ENCODE measurements around the gene PRKCQ.

Gene PRKCQ

DNA sequence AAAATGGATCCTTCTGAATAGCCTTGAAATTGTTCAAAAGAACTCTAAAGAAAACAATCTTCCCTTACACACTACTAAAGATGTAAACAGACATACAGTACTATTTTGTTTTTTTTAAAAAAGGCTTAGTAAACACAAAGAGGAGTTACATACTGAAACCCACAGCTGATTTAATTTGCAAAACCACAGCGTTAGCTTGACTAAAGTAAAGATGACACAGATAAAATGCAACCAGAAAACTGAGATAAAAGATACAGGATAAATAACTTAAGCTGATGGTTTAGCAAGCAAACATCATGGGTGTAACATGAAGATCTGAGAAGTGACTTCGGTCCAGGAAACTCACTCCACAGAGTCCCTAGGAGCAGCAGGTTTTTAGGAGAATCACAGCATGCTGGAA is 21.8 kb downstream of the PRKCQ start:
- H3K23ac ChIP-seq (ENCODE audit: low read depth, low read length, poor library complexity), result no peak overlapping the region
- H3K9me3 ChIP-seq (replicated peaks in 1 of 2; ENCODE audit: control insufficient read depth in 2 of 2, insufficient read depth in 1 of 2, low read depth in 1 of 2, low read length in 2 of 2), result no peaks in the 10 kb centered on the region
- no peak overlapping the region for H2AK5ac ChIP-seq (ENCODE audit: low read depth, low read length)
- no CpG with 5 or more reads among the region's 2 CpGs for WGBS, 2 donors (ENCODE audit: extremely low coverage in 2 of 2, insufficient read length in 2 of 2, insufficient replicate concordance in 1 of 2)
- no peak overlapping the region for H2BK12ac ChIP-seq (ENCODE audit: low read length)
- H3K4me2 ChIP-seq (ENCODE audit: insufficient read depth, low read length, poor library complexity, severe bottlenecking), result no peak overlapping the region
- no peaks in the 10 kb centered on the region for H3K79me1 ChIP-seq (ENCODE audit: low read depth, low read length)
- no peak overlapping the region for H4K8ac ChIP-seq (ENCODE audit: low read depth, low read length)
- H3K18ac ChIP-seq (ENCODE audit: low read length), result no peak overlapping the region
- H2AFZ ChIP-seq (ENCODE audit: low read length), result no peak overlapping the region
- peaks cover 0 to 3% of the 10 kb centered on the region in 2 donors for H3K4me1 ChIP-seq (ENCODE audit: control insufficient read depth in 2 of 2, insufficient read depth in 1 of 2, low read depth in 1 of 2, low read length in 2 of 2)
- no peak overlapping the region for H2BK5ac ChIP-seq (ENCODE audit: low read length)
- no peak overlapping the region for H3K27ac ChIP-seq (replicated peaks; ENCODE audit: low read length)
- H3K27me3 ChIP-seq (ENCODE audit: control insufficient read depth in 3 of 3, insufficient read depth in 3 of 3, low read depth in 1 of 3, low read length in 3 of 3), result peaks cover 0 to 2% (median 0%) of the 10 kb centered on the region in 3 experiments
- H3K4me3 ChIP-seq (ENCODE audit: low read length in 2 of 2), result no peak overlapping the region
- DNase-seq (ENCODE audit: low spot score), result no peak
- H2BK120ac ChIP-seq (ENCODE audit: low read depth, low read length), result no peak overlapping the region
- no peak overlapping the region for H3K4ac ChIP-seq (ENCODE audit: low read length)
- H4K91ac ChIP-seq (ENCODE audit: low read depth, low read length, poor library complexity), result no peak overlapping the region
- H3K36me3 ChIP-seq (replicated peaks in 1 of 2; ENCODE audit: control insufficient read depth in 2 of 2, insufficient read depth in 2 of 2, low read length in 2 of 2), result no peaks in the 10 kb centered on the region
- H3K14ac ChIP-seq (ENCODE audit: low read length), result no peak overlapping the region
- H3K9ac ChIP-seq (ENCODE audit: low read depth, low read length, poor library complexity), result no peak overlapping the region
- no peak overlapping the region for H2BK15ac ChIP-seq (ENCODE audit: low read length)

DNA sequence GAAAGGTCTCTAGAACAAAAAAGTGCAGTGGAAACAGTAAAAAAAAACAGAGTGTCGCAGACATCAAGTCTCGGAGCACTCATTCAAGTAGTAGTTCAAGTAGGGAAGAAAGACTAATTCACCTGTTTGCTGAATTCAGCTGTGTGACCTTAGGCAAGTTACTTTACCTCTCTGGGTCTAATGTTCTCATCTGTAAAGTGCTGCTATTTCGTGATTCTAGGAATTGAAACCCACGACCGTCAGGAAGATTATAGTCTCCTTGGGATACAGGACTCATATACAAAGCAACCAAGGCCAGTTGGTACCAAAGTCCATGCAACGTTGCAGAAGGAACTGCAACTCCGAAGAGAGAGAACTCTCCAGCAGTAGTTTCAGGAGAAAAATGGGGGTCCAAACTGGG is 26.1 kb downstream of the PRKCQ start:
- WGBS, 2 donors (ENCODE audit: extremely low coverage in 2 of 2, insufficient read length in 2 of 2, insufficient replicate concordance in 1 of 2), result no CpG with 5 or more reads among the region's 7 CpGs
- Histone ChIP-seq H3K4me3 (ENCODE audit: low read length in 2 of 2) (no peak overlapping the region), H3K36me3 (replicated peaks in 1 of 2; ENCODE audit: control insufficient read depth in 2 of 2, insufficient read depth in 2 of 2, low read length in 2 of 2) (no peaks in the 10 kb centered on the region), H3K27ac (replicated peaks; ENCODE audit: low read length) (no peak overlapping the region), H2AK5ac (ENCODE audit: low read depth, low read length) (no peak overlapping the region), H3K4ac (ENCODE audit: low read length) (no peak overlapping the region), H2BK12ac (ENCODE audit: low read length) (no peak overlapping the region), H4K8ac (ENCODE audit: low read depth, low read length) (no peak overlapping the region), H3K27me3 (ENCODE audit: control insufficient read depth in 3 of 3, insufficient read depth in 3 of 3, low read depth in 1 of 3, low read length in 3 of 3) (no peaks in the 10 kb centered on the region), H3K79me1 (ENCODE audit: low read depth, low read length) (no peaks in the 10 kb centered on the region), H3K18ac (ENCODE audit: low read length) (no peak overlapping the region), H3K4me1 (ENCODE audit: control insufficient read depth in 2 of 2, insufficient read depth in 1 of 2, low read depth in 1 of 2, low read length in 2 of 2) (no peaks in the 10 kb centered on the region), H2AFZ (ENCODE audit: low read length) (no peak overlapping the region), H4K91ac (ENCODE audit: low read depth, low read length, poor library complexity) (no peak overlapping the region), H3K9ac (ENCODE audit: low read depth, low read length, poor library complexity) (no peak overlapping the region), H2BK15ac (ENCODE audit: low read length) (no peak overlapping the region), H3K23ac (ENCODE audit: low read depth, low read length, poor library complexity) (no peak overlapping the region), H2BK5ac (ENCODE audit: low read length) (no peak overlapping the region), H3K9me3 (replicated peaks in 1 of 2; ENCODE audit: control insufficient read depth in 2 of 2, insufficient read depth in 1 of 2, low read depth in 1 of 2, low read length in 2 of 2) (no peaks in the 10 kb centered on the region), H3K4me2 (ENCODE audit: insufficient read depth, low read length, poor library complexity, severe bottlenecking) (no peak overlapping the region), H2BK120ac (ENCODE audit: low read depth, low read length) (no peak overlapping the region), H3K14ac (ENCODE audit: low read length) (no peak overlapping the region)
- no peak for DNase-seq (ENCODE audit: low spot score)

DNA sequence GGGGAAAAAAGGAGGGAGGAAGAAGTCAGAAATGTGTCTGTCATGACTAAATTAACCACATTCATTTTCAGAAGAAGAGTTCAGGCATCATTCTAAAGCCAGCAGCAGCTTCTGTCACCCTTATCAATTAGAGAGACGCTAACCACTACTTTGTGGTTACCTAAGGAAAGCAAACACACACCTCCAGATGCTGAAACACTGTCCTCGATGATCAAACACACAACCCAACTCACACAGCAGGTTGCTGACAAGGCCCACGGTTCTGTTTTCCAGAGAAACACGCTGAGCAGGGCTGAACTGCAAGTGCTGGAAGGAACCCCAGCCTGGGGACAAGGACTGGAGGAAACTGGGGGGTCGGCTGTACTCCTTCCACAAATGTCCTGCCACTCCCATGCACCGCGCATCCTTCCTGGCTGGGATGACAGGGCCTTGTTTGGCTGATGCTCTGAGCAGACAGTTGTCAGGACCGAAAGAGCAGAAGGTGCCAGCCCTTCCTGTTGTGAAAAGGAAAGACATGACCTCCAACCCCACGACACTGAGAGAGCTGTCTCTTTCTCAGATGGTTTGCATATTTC is 36.6 kb downstream of the PRKCQ start:
- no peak for DNase-seq (ENCODE audit: low spot score)
- no peak overlapping the region for H3K9ac ChIP-seq (ENCODE audit: low read depth, low read length, poor library complexity)
- H3K4me3 ChIP-seq (ENCODE audit: low read length in 2 of 2), result no peak overlapping the region
- H3K27me3 ChIP-seq (ENCODE audit: control insufficient read depth in 3 of 3, insufficient read depth in 3 of 3, low read depth in 1 of 3, low read length in 3 of 3), result peaks cover 0 to 5% (median 0%) of the 10 kb centered on the region in 3 experiments
- H3K14ac ChIP-seq (ENCODE audit: low read length), result no peak overlapping the region
- H2BK5ac ChIP-seq (ENCODE audit: low read length), result no peak overlapping the region
- H4K91ac ChIP-seq (ENCODE audit: low read depth, low read length, poor library complexity), result no peak overlapping the region
- H2BK12ac ChIP-seq (ENCODE audit: low read length), result no peak overlapping the region
- peaks cover 0 to 2% of the 10 kb centered on the region in 2 donors for H3K4me1 ChIP-seq (ENCODE audit: control insufficient read depth in 2 of 2, insufficient read depth in 1 of 2, low read depth in 1 of 2, low read length in 2 of 2)
- H3K27ac ChIP-seq (replicated peaks; ENCODE audit: low read length), result no peak overlapping the region
- H3K4me2 ChIP-seq (ENCODE audit: insufficient read depth, low read length, poor library complexity, severe bottlenecking), result no peak overlapping the region
- H4K8ac ChIP-seq (ENCODE audit: low read depth, low read length), result no peak overlapping the region
- no peak overlapping the region for H2AK5ac ChIP-seq (ENCODE audit: low read depth, low read length)
- no peak overlapping the region for H3K4ac ChIP-seq (ENCODE audit: low read length)
- no peak overlapping the region for H2BK15ac ChIP-seq (ENCODE audit: low read length)
- H3K36me3 ChIP-seq (replicated peaks in 1 of 2; ENCODE audit: control insufficient read depth in 2 of 2, insufficient read depth in 2 of 2, low read length in 2 of 2), result no peaks in the 10 kb centered on the region
- H2AFZ ChIP-seq (ENCODE audit: low read length), result no peak overlapping the region
- no peak overlapping the region for H3K23ac ChIP-seq (ENCODE audit: low read depth, low read length, poor library complexity)
- H3K18ac ChIP-seq (ENCODE audit: low read length), result no peak overlapping the region
- no peaks in the 10 kb centered on the region for H3K9me3 ChIP-seq (replicated peaks in 1 of 2; ENCODE audit: control insufficient read depth in 2 of 2, insufficient read depth in 1 of 2, low read depth in 1 of 2, low read length in 2 of 2)
- WGBS, 2 donors (ENCODE audit: extremely low coverage in 2 of 2, insufficient read length in 2 of 2, insufficient replicate concordance in 1 of 2), result no CpG with 5 or more reads among the region's 9 CpGs
- no peak overlapping the region for H2BK120ac ChIP-seq (ENCODE audit: low read depth, low read length)
- H3K79me1 ChIP-seq (ENCODE audit: low read depth, low read length), result no peaks in the 10 kb centered on the region

DNA sequence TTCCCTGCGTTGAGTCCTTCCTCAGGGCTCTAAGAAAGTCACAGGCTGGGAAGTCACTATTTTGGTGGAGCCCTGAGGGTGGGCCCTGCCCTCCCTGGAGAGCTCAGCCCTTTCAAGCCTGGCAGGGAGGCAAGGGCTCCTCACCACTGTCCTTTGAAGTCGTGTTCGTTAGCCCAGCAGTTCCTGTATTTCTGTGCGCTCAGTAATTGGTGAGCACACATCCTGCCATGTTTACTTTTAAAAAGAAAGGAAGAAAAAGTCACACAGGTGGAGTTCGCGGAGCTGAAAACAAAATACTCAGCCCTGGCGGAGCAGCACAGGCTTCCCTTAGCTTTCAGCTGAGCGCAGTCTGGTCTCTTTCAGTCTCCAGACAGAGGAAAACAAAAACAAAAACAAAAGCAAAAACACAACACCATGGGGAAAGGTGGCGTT is 37.1 kb downstream of the PRKCQ start:
- Histone ChIP-seq H3K9me3 (replicated peaks in 1 of 2; ENCODE audit: control insufficient read depth in 2 of 2, insufficient read depth in 1 of 2, low read depth in 1 of 2, low read length in 2 of 2) (no peaks in the 10 kb centered on the region), H3K4me1 (ENCODE audit: control insufficient read depth in 2 of 2, insufficient read depth in 1 of 2, low read depth in 1 of 2, low read length in 2 of 2) (peaks cover 0 to 2% of the 10 kb centered on the region in 2 donors), H3K14ac (ENCODE audit: low read length) (no peak overlapping the region), H3K27me3 (ENCODE audit: control insufficient read depth in 3 of 3, insufficient read depth in 3 of 3, low read depth in 1 of 3, low read length in 3 of 3) (peaks cover 0 to 8% (median under 1%) of the 10 kb centered on the region in 3 experiments), H3K9ac (ENCODE audit: low read depth, low read length, poor library complexity) (no peak overlapping the region), H2BK5ac (ENCODE audit: low read length) (no peak overlapping the region), H2BK120ac (ENCODE audit: low read depth, low read length) (no peak overlapping the region), H4K91ac (ENCODE audit: low read depth, low read length, poor library complexity) (no peak overlapping the region), H2AFZ (ENCODE audit: low read length) (no peak overlapping the region), H3K4me3 (ENCODE audit: low read length in 2 of 2) (no peak overlapping the region), H3K4me2 (ENCODE audit: insufficient read depth, low read length, poor library complexity, severe bottlenecking) (no peak overlapping the region), H3K79me1 (ENCODE audit: low read depth, low read length) (no peaks in the 10 kb centered on the region), H3K36me3 (replicated peaks in 1 of 2; ENCODE audit: control insufficient read depth in 2 of 2, insufficient read depth in 2 of 2, low read length in 2 of 2) (no peaks in the 10 kb centered on the region), H2AK5ac (ENCODE audit: low read depth, low read length) (no peak overlapping the region), H3K18ac (ENCODE audit: low read length) (no peak overlapping the region), H2BK15ac (ENCODE audit: low read length) (no peak overlapping the region), H3K27ac (replicated peaks; ENCODE audit: low read length) (no peak overlapping the region), H3K4ac (ENCODE audit: low read length) (no peak overlapping the region), H3K23ac (ENCODE audit: low read depth, low read length, poor library complexity) (no peak overlapping the region), H2BK12ac (ENCODE audit: low read length) (no peak overlapping the region), H4K8ac (ENCODE audit: low read depth, low read length) (no peak overlapping the region)
- no peak for DNase-seq (ENCODE audit: low spot score)
- WGBS, 2 donors (ENCODE audit: extremely low coverage in 2 of 2, insufficient read length in 2 of 2, insufficient replicate concordance in 1 of 2), result no CpG with 5 or more reads among the region's 9 CpGs
